Sigmoid colon (tissue), 3 donors: ENCODE results near the gene TTC12.

ENCODE experiments used
- CTCF ChIP-seq, 4 experiments: fragments of 450-650 bp in 3 of 4; fragments of 200-600 bp in 1 of 4; IDR thresholded peaks; one replicate each; pipeline ENCODE4 v1.5.1; 2016 to 2019; ENCODE audit warnings: antibody characterized with exemption in 4 of 4, mild to moderate bottlenecking in 3 of 4, moderate library complexity in 2 of 4
- POLR2A ChIP-seq, 2 donors: fragments of 450-650 bp; IDR thresholded peaks; one replicate each; pipeline ENCODE4 v1.6.1; 2016; ENCODE audit warnings: antibody characterized with exemption in 2 of 2, mild to moderate bottlenecking in 2 of 2, moderate library complexity in 2 of 2

GRCh38 chr11:113393501-113393985 is 79.2 kb downstream of the TTC12 start:
- TF ChIP-seq CTCF (IDR thresholded peaks at IDR 0.05) (no peak), POLR2A (IDR thresholded peaks at IDR 0.05) (no peak)
